ENCODE data around the gene F13A1. TPM values are rescaled to one million over a fixed set of nuclear protein-coding genes. Genes with fewer than 3 reads are reported as not detected.

F13A1 gene
- total and polyA plus RNA-seq, 7 donors, result 4.9 to 58.9 (median 26.2) TPM

- Histone ChIP-seq H3K4me3 (no peak overlapping the region), H3K4me1 (no peaks in the 10 kb centered on the region), H3K27me3 (ENCODE audit: insufficient read depth in 3 of 3, low read length in 2 of 3) (peaks cover 0 to 3% (median 0%) of the 10 kb centered on the region in 3 donors), H3K9me3 (no peaks in the 10 kb centered on the region), H3K27ac (no peak overlapping the region), H3K36me3 (ENCODE audit: insufficient read depth in 1 of 2, low read depth in 1 of 2) (no peaks in the 10 kb centered on the region)
- no peak for TF ChIP-seq CTCF (IDR thresholded peaks at IDR 0.05)
- WGBS, 3 donors, result 66 to 77% (median 72%) methylated on average over 4 of the region's 4 CpGs
- intact Hi-C loops (cut with DNase I), result no loop called here
- no peak for ATAC-seq
- no peak for DNase-seq
These were observed 44.8 kb upstream of the F13A1 start for GRCh38 chr6:6365242-6365641.

- WGBS, 3 donors, result 49 to 60% (median 51%) methylated on average over 5 of the region's 5 CpGs
- intact Hi-C loops (cut with DNase I), result no loop called here
- Histone ChIP-seq H3K36me3 (ENCODE audit: insufficient read depth in 1 of 2, low read depth in 1 of 2) (no peaks in the 10 kb centered on the region), H3K4me1 (no peaks in the 10 kb centered on the region), H3K9me3 (no peaks in the 10 kb centered on the region), H3K4me3 (no peak overlapping the region), H3K27ac (no peak overlapping the region), H3K27me3 (ENCODE audit: insufficient read depth in 3 of 3, low read length in 2 of 3) (no peaks in the 10 kb centered on the region)
- DNase-seq (no peak), ATAC-seq (no peak)
- TF ChIP-seq CTCF (IDR thresholded peaks at IDR 0.05), result no peak
These were observed 41.8 kb upstream of the F13A1 start for GRCh38 chr6:6362056-6362840.

GRCh38 chr6:6357530-6357929 lies 37.1 kb upstream of the F13A1 start:
- no peak overlapping the region for H3K27ac ChIP-seq
- TF ChIP-seq CTCF (IDR thresholded peaks at IDR 0.05), result no peak
- intact Hi-C loops (cut with DNase I), result no loop called here
- H3K4me1 ChIP-seq, result no peaks in the 10 kb centered on the region
- H3K9me3 ChIP-seq, result no peaks in the 10 kb centered on the region
- ATAC-seq, result no peak
- WGBS, 3 donors, result 73 to 83% (median 80%) methylated on average over 3 of the region's 3 CpGs
- DNase-seq, result no peak
- H3K4me3 ChIP-seq, result no peak overlapping the region
- H3K27me3 ChIP-seq (ENCODE audit: insufficient read depth in 3 of 3, low read length in 2 of 3), result peaks cover 0 to 2% (median 0%) of the 10 kb centered on the region in 3 donors
- H3K36me3 ChIP-seq (ENCODE audit: insufficient read depth in 1 of 2, low read depth in 1 of 2), result no peaks in the 10 kb centered on the region

- intact Hi-C loops (cut with DNase I), result no loop called here
- H3K27ac ChIP-seq, result no peak overlapping the region
- 19 to 26% (median 23%) methylated on average over 6 of the region's 6 CpGs for WGBS, 3 donors
- ATAC-seq (no peak), DNase-seq (no peak)
- H3K4me1 ChIP-seq, result no peaks in the 10 kb centered on the region
- H3K27me3 ChIP-seq (ENCODE audit: insufficient read depth in 3 of 3, low read length in 2 of 3), result peaks cover 0 to 2% (median 0%) of the 10 kb centered on the region in 3 donors
- no peak for TF ChIP-seq CTCF (IDR thresholded peaks at IDR 0.05)
- H3K36me3 ChIP-seq (ENCODE audit: insufficient read depth in 1 of 2, low read depth in 1 of 2), result no peaks in the 10 kb centered on the region
- no peaks in the 10 kb centered on the region for H3K9me3 ChIP-seq
- H3K4me3 ChIP-seq, result no peak overlapping the region
These were observed 36.6 kb upstream of the F13A1 start for GRCh38 chr6:6357032-6357431.

- 95 to 97% (median 96%) methylated on average over 6 of the region's 6 CpGs for WGBS, 3 donors
- no peak overlapping the region for H3K4me3 ChIP-seq
- H3K36me3 ChIP-seq (ENCODE audit: insufficient read depth in 1 of 2, low read depth in 1 of 2), result no peaks in the 10 kb centered on the region
- no peak for TF ChIP-seq CTCF (IDR thresholded peaks at IDR 0.05)
- H3K27me3 ChIP-seq (ENCODE audit: insufficient read depth in 3 of 3, low read length in 2 of 3), result peaks cover 0 to 2% (median 0%) of the 10 kb centered on the region in 3 donors
- DNase-seq, result no peak
- no peaks in the 10 kb centered on the region for H3K4me1 ChIP-seq
- intact Hi-C loops (cut with DNase I), result no loop called here
- ATAC-seq, result no peak
- H3K27ac ChIP-seq, result no peak overlapping the region
- no peaks in the 10 kb centered on the region for H3K9me3 ChIP-seq
These were observed 32.3 kb upstream of the F13A1 start for GRCh38 chr6:6352772-6353171.

Data from psoas muscle (tissue), 8 donors.